ENCODE data around the gene NMUR1.

The NMUR1 gene

GRCh38 chr2:231486851-231487596, 43.2 kb downstream of the NMUR1 start:
- DNase-seq (ENCODE audit: low read depth in 2 of 2), result no peak

- DNase-seq (ENCODE audit: low read depth in 2 of 2), result no peak
Measured at GRCh38 chr2:231483398-231484329, 46.6 kb downstream of the NMUR1 start.

- peak in 1 of 2 donors; percentile 58 for DNase-seq (ENCODE audit: low read depth in 2 of 2)
Measured at GRCh38 chr2:231482806-231483391, 47.3 kb downstream of the NMUR1 start.

GRCh38 chr2:231480781-231481180, 49.5 kb downstream of the NMUR1 start:
- no peak for DNase-seq (ENCODE audit: low read depth in 2 of 2)

GRCh38 chr2:231479455-231479854, 50.8 kb downstream of the NMUR1 start:
- DNase-seq (ENCODE audit: low read depth in 2 of 2), result no peak

- DNase-seq (ENCODE audit: low read depth in 2 of 2), result no peak
Measured at GRCh38 chr2:231476920-231477319, 53.3 kb downstream of the NMUR1 start.

GRCh38 chr2:231475965-231476364, 54.3 kb downstream of the NMUR1 start:
- DNase-seq (ENCODE audit: low read depth in 2 of 2), result no peak

Data from stimulated activated CD4-positive, alpha-beta T cell treated with anti-CD3 and anti-CD28 coated beads, Interleukin-1b, Interleukin-23, amount 100 ng/mL, for 1 hour (primary cell).